HG03442 (cell line): ENCODE data around the gene TMEM181.
"Not testable (repeated sequence)": the region's sequence is repeated elsewhere in the genome, so short reads cannot be mapped to it uniquely, and the experiment has no call there.

Experiments used
- ATAC-seq: cut with Tn5 transposase; IDR thresholded peaks from one replicate; pipeline ENCODE4 v1.9.1; 2021; ENCODE audit warnings: mild to moderate bottlenecking, moderate library complexity; ENCODE audit not compliant: unreplicated experiment

The TMEM181 gene

GRCh38 chr6:158635427-158636073, 75.7 kb downstream of the TMEM181 start:
- ATAC-seq: no peak

GRCh38 chr6:158636778-158637177, 76.9 kb downstream of the TMEM181 start:
- ATAC-seq: no peak

GRCh38 chr6:158638324-158638854, 78.5 kb downstream of the TMEM181 start:
- ATAC-seq: no peak

GRCh38 chr6:158639056-158639455, 79.2 kb downstream of the TMEM181 start:
- no peak for ATAC-seq

- no peak for ATAC-seq
Observed at GRCh38 chr6:158640519-158640918, 80.6 kb downstream of the TMEM181 start.

- ATAC-seq: no peak
Observed at GRCh38 chr6:158642097-158642601, 82.3 kb downstream of the TMEM181 start.

GRCh38 chr6:158643836-158644230, 83.9 kb downstream of the TMEM181 start:
- ATAC-seq: no peak

- peak; percentile 55 for ATAC-seq
Observed at GRCh38 chr6:158644231-158645063, 84.6 kb downstream of the TMEM181 start, which contains the start of gene DYNLT1. Gene DYNLT1, minus strand, starts transcription at chr6:158644743. Its CDS starts 35 bp downstream, at chr6:158644708.

GRCh38 chr6:158645064-158646022, 85.5 kb downstream of the TMEM181 start:
- ATAC-seq: no peak

GRCh38 chr6:158646023-158646910, 86.4 kb downstream of the TMEM181 start:
- no peak for ATAC-seq

- no peak for ATAC-seq
Observed at GRCh38 chr6:158647501-158647900, 87.6 kb downstream of the TMEM181 start.

GRCh38 chr6:158648682-158649131, 88.8 kb downstream of the TMEM181 start:
- peak; percentile 27 for ATAC-seq

- peak; percentile 33 for ATAC-seq
Observed at GRCh38 chr6:158649289-158650143, 89.6 kb downstream of the TMEM181 start, which contains the start of gene SYTL3. Gene SYTL3, plus strand, starts transcription at chr6:158650054. Its CDS starts 13,215 bp downstream, at chr6:158663269.

- ATAC-seq: not testable (repeated sequence)
Observed at GRCh38 chr6:158651981-158652737, 92.3 kb downstream of the TMEM181 start.

GRCh38 chr6:158653577-158654354, 93.9 kb downstream of the TMEM181 start:
- peak; percentile 66 for ATAC-seq

- ATAC-seq: no peak
Observed at GRCh38 chr6:158654498-158654897, 94.6 kb downstream of the TMEM181 start.

- ATAC-seq: no peak
Observed at GRCh38 chr6:158654960-158655489, 95.1 kb downstream of the TMEM181 start.
